Epithelial cell of umbilical artery (primary cell): Measurements from ENCODE around the gene GZMM. TPM values are rescaled to one million over a fixed set of nuclear protein-coding genes. Genes with fewer than 3 reads are reported as not detected.

Experiments
- total RNA-seq: library from RNA; depleted of rRNA; stranded (reverse); fragments of >200 nt; gene quantifications from 2 replicates; pipeline ENCODE4 v1.2.3, GENCODE V29; 2014

The GZMM gene
- not detected in 2 replicates for total RNA-seq

DNA sequence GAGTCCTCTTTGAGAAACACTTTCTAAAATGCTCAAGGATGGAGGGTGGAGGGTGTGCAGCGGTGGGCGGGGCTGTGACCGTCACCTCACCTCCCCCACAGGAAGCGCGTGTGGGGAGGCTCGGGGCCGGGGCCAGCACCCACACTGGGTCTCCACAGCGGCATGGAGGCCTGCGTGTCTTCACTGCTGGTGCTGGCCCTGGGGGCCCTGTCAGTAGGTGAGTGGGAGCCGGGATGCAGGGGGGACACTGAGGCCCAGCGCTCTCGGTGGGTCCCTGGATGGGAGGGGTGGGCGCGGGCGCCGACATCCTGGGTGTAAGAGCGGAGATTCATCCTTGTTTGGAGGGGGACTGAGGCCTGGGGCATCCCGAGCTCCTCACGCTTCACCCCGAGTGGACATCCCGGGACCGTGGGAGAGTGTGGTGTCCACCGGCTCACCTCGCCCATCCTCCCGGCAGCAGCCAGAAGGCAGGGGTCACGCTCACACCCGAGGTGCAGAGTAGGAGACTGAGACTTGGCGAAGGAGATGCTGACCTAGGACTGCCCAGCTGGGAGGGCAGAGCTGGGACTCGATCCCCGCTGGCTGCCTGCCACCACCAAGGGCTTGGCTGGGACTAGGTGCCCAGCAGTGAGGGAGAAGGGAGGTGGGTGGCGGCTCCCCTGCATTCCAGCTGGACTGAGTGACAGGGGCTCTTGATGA lies at the start of gene GZMM:
TSS of gene GZMM (plus strand) at position 144 of the 699 bp plus-strand sequence. CDS start at position 163, 19 bp downstream.

GRCh38 chr19:496112-496665 lies 47.7 kb upstream of the GZMM start, which contains the start of gene MADCAM1:
TSS of gene MADCAM1 (plus strand) at chr19:496486. CDS start at chr19:496500, 14 bp downstream.

GRCh38 chr19:507286-508203 lies 36.3 kb upstream of the GZMM start, which contains the start of gene TPGS1:
TSS of gene TPGS1 (plus strand) at chr19:507497. CDS start at chr19:507507, 10 bp downstream.

GRCh38 chr19:531753-532560 lies 11.9 kb upstream of the GZMM start, which contains the start of gene CDC34:
TSS of gene CDC34 (plus strand) at chr19:531760. CDS start at chr19:531932, 172 bp downstream.

DNA sequence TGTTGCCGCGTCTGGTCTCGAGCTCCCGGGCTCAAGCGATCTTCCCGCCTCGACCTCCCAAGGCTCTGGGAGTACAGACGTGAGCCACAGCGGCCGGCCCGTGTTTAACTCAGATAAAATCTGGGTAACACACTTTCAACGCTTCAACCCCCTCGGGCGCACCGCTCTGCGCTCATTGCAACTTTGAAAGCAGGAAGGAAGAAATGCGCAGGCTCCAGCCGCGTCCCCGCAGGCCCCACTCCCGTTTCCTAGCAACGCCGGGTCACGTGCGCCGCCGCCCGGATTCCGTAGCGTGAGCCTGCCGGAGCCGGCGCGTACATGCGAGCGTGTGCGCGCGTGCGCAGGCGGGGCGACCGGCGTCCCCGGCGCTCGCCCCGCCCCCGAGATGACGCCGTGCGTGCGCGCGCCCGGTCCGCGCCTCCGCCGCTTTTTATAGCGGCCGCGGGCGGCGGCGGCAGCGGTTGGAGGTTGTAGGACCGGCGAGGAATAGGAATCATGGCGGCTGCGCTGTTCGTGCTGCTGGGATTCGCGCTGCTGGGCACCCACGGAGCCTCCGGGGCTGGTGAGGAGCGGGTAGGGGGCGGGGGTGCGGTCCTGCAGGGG lies 28.4 kb downstream of the GZMM start, which contains the start of gene BSG:
TSS of gene BSG (plus strand) at position 457 of the 603 bp plus-strand sequence. CDS start at position 496, 39 bp downstream.

GRCh38 chr19:589693-590395 lies 46.0 kb downstream of the GZMM start, which contains the start of gene HCN2:
TSS of gene HCN2 (plus strand) at chr19:589881. CDS start at chr19:589946, 65 bp downstream.

Other genes with a start within 250 kb of the GZMM start
- 14.6 and 24.5 TPM in 2 replicates for gene MIER2, start 199.3 kb upstream of the GZMM start, total RNA-seq
- 0.30 and 1.6 TPM in 2 replicates for gene C2CD4C, start 134.9 kb upstream of the GZMM start, total RNA-seq
- 2.1 and 6.8 TPM in 2 replicates for gene SHC2, start 83.0 kb upstream of the GZMM start, total RNA-seq
- gene MADCAM1, start 47.6 kb upstream of the GZMM start, total RNA-seq = not detected in 2 replicates
- gene TPGS1, start 36.6 kb upstream of the GZMM start, total RNA-seq = 41.3 and 56.2 TPM in 2 replicates
- gene CDC34, start 12.3 kb upstream of the GZMM start, total RNA-seq = 87.4 and 97.4 TPM in 2 replicates
- 307 and 357 TPM in 2 replicates for gene BSG, start 28.5 kb downstream of the GZMM start, total RNA-seq
- gene HCN2, start 45.8 kb downstream of the GZMM start, total RNA-seq = under 0.01 and 1.3 TPM in 2 replicates
- 25.3 and 27.5 TPM in 2 replicates for gene POLRMT, start 89.5 kb downstream of the GZMM start, total RNA-seq
- gene FGF22, start 95.8 kb downstream of the GZMM start, total RNA-seq = not detected in 2 replicates
- gene RNF126, start 119.2 kb downstream of the GZMM start, total RNA-seq = 38.3 and 40.9 TPM in 2 replicates
- 18.1 and 47.4 TPM in 2 replicates for gene FSTL3, start 132.3 kb downstream of the GZMM start, total RNA-seq
- not detected in 2 replicates for gene PRSS57, start 151.4 kb downstream of the GZMM start, total RNA-seq
- gene PALM, start 164.9 kb downstream of the GZMM start, total RNA-seq = 2.4 and 5.5 TPM in 2 replicates
- not detected in 2 replicates for gene MISP, start 207.1 kb downstream of the GZMM start, total RNA-seq